Coronary artery (tissue), 2 donors: ENCODE measurements around the gene MLLT3.

Source experiments
- DNase-seq: peaks from one replicate; pipeline ENCODE4 v3.0.0-alpha.2; 2017; ENCODE audit warnings: low spot score
- H3K27ac ChIP-seq, 2 donors: fragments of 200-600 bp; sonication (generic); one replicate each; pipeline ENCODE4 v1.5.1; 2016 to 2019
- H3K4me3 ChIP-seq: fragments of 200-600 bp; sonication (generic); 2 replicates; pipeline ENCODE4 v1.5.1; 2016; ENCODE audit warnings: mild to moderate bottlenecking, moderate library complexity
- CTCF ChIP-seq: fragments of 200-600 bp; sonication (generic); IDR thresholded peaks from one replicate; pipeline ENCODE4 v1.5.1; 2019; ENCODE audit warnings: antibody characterized with exemption

MLLT3 gene

DNA sequence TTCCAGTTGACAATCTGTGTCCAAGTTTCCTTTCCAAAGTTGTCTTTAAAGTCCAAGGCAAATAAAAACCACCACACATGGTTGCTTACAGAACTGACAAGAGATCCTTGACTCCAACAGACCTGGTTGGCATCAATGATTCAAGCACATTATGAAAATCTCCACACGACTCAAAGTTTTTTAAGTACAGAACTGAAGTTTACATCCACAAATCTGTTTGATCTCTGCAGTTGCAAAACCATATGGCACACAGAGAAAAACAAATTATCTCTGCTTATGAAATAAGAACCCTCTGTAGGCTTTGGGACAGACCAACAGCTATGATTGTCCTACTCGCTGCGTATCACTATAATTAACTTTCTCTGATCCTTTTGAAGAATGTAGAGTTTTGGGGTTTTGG, 60.8 kb downstream of the MLLT3 start:
- no peak for TF ChIP-seq CTCF
- H3K27ac ChIP-seq, result no peak overlapping the region
- DNase-seq, result no peak
- H3K4me3 ChIP-seq, result no peak overlapping the region

- TF ChIP-seq CTCF, result no peak
- Histone ChIP-seq H3K4me3 (no peak overlapping the region), H3K27ac (no peak overlapping the region)
- no peak for DNase-seq
Observed at GRCh38 chr9:20559231-20559890, 62.9 kb downstream of the MLLT3 start.

GRCh38 chr9:20558566-20559016, 63.7 kb downstream of the MLLT3 start:
- DNase-seq, result no peak
- H3K27ac ChIP-seq, result no peak overlapping the region
- H3K4me3 ChIP-seq, result no peak overlapping the region
- no peak for TF ChIP-seq CTCF

- Histone ChIP-seq H3K27ac (no peak overlapping the region), H3K4me3 (no peak overlapping the region)
- DNase-seq, result no peak
- no peak for TF ChIP-seq CTCF
Observed at GRCh38 chr9:20557890-20558565, 64.3 kb downstream of the MLLT3 start.

GRCh38 chr9:20557285-20557684, 65.0 kb downstream of the MLLT3 start:
- DNase-seq, result no peak
- TF ChIP-seq CTCF, result no peak
- H3K4me3 ChIP-seq, result no peak overlapping the region
- no peak overlapping the region for H3K27ac ChIP-seq

- no peak for DNase-seq
- no peak overlapping the region for H3K27ac ChIP-seq
Observed at GRCh38 chr9:20553558-20554149, 68.6 kb downstream of the MLLT3 start.

More at GRCh38 chr9:20553558-20554149, 68.6 kb downstream of the MLLT3 start:
- no peak overlapping the region for H3K4me3 ChIP-seq
- no peak for TF ChIP-seq CTCF
